ENCODE results near the gene SESTD1. TPM values are rescaled to one million over a fixed set of nuclear protein-coding genes. Genes with fewer than 3 reads are reported as not detected.

The SESTD1 gene
- total RNA-seq, 1 donor from 2014 or later = 19.4 TPM

GRCh38 chr2:179123272-179123662 is 141.4 kb downstream of the SESTD1 start:
- Histone ChIP-seq H3K4me2 (ENCODE audit: low read length) (no peak overlapping the region), H3K4me3 (ENCODE audit: insufficient read depth, low read depth, low read length) (no peak overlapping the region), H3K9me3 (ENCODE audit: insufficient read depth, low read depth, low read length) (no peaks in the 10 kb centered on the region), H3K79me2 (ENCODE audit: insufficient read depth, low read length) (no peaks in the 10 kb centered on the region), H3K9ac (ENCODE audit: low read length) (no peak overlapping the region), H2AFZ (ENCODE audit: low read depth, low read length) (no peak overlapping the region), H3K27ac (ENCODE audit: low read depth, low read length) (no peak overlapping the region), H3K27me3 (ENCODE audit: insufficient read depth, low read length) (no peaks in the 10 kb centered on the region), H3K4me1 (ENCODE audit: insufficient read depth, low read length) (no peaks in the 10 kb centered on the region), H4K20me1 (ENCODE audit: insufficient read depth, low read length) (no peaks in the 10 kb centered on the region), H3K36me3 (ENCODE audit: insufficient read depth, low read length) (no peaks in the 10 kb centered on the region)
- DNase-seq (ENCODE audit: low read depth) (no peak), FAIRE-seq (no peak)
- no peaks in the 10 kb centered on the region for H3K4me1 Mint-ChIP-seq (ENCODE audit: low read depth, unreplicated experiment)
- H3K27me3 Mint-ChIP-seq (ENCODE audit: low read depth, unreplicated experiment) = no peaks in the 10 kb centered on the region
- no peak overlapping the region for H3K4me3 Mint-ChIP-seq (ENCODE audit: unreplicated experiment)
- H3K9me3 Mint-ChIP-seq (ENCODE audit: unreplicated experiment) = no peaks in the 10 kb centered on the region
- no peak overlapping the region for H3K27ac Mint-ChIP-seq (ENCODE audit: unreplicated experiment)
- no peak for TF ChIP-seq EZH2 (IDR thresholded peaks at IDR 0.05; ENCODE audit: insufficient read depth, low read length)
- TF ChIP-seq CTCF (IDR thresholded peaks at IDR 0.05; ENCODE audit: insufficient read depth, low read depth, low read length) = no peak
- H3K36me3 Mint-ChIP-seq (ENCODE audit: low read depth, unreplicated experiment) = no peaks in the 10 kb centered on the region

GRCh38 chr2:179107737-179108136 is 156.9 kb downstream of the SESTD1 start:
- Mint-ChIP-seq H3K4me3 (ENCODE audit: unreplicated experiment) (no peak overlapping the region), H3K27me3 (ENCODE audit: low read depth, unreplicated experiment) (no peaks in the 10 kb centered on the region), H3K9me3 (ENCODE audit: unreplicated experiment) (no peaks in the 10 kb centered on the region), H3K4me1 (ENCODE audit: low read depth, unreplicated experiment) (peaks cover 25% of the 10 kb centered on the region), H3K27ac (ENCODE audit: unreplicated experiment) (peak overlapping the region; percentile 8), H3K36me3 (ENCODE audit: low read depth, unreplicated experiment) (peaks cover 3% of the 10 kb centered on the region)
- H3K79me2 ChIP-seq (ENCODE audit: insufficient read depth, low read length) = no peaks in the 10 kb centered on the region
- no peak overlapping the region for H2AFZ ChIP-seq (ENCODE audit: low read depth, low read length)
- no peak overlapping the region for H3K9ac ChIP-seq (ENCODE audit: low read length)
- no peaks in the 10 kb centered on the region for H3K9me3 ChIP-seq (ENCODE audit: insufficient read depth, low read depth, low read length)
- H3K4me1 ChIP-seq (ENCODE audit: insufficient read depth, low read length) = peaks cover 22% of the 10 kb centered on the region
- no peaks in the 10 kb centered on the region for H3K27me3 ChIP-seq (ENCODE audit: insufficient read depth, low read length)
- no peak for TF ChIP-seq CTCF (IDR thresholded peaks at IDR 0.05; ENCODE audit: insufficient read depth, low read depth, low read length)
- TF ChIP-seq EZH2 (IDR thresholded peaks at IDR 0.05; ENCODE audit: insufficient read depth, low read length) = no peak
- no peak overlapping the region for H3K27ac ChIP-seq (ENCODE audit: low read depth, low read length)
- FAIRE-seq = no peak
- peak; percentile 3 for DNase-seq (ENCODE audit: low read depth)
- H4K20me1 ChIP-seq (ENCODE audit: insufficient read depth, low read length) = no peaks in the 10 kb centered on the region
- H3K4me3 ChIP-seq (ENCODE audit: insufficient read depth, low read depth, low read length) = no peak overlapping the region
- H3K36me3 ChIP-seq (ENCODE audit: insufficient read depth, low read length) = peaks cover 9% of the 10 kb centered on the region
- H3K4me2 ChIP-seq (ENCODE audit: low read length) = peak overlapping the region; percentile 18

- Histone ChIP-seq H3K4me2 (ENCODE audit: low read length) (peak overlapping the region; percentile 61), H3K4me3 (ENCODE audit: insufficient read depth, low read depth, low read length) (no peak overlapping the region), H3K9me3 (ENCODE audit: insufficient read depth, low read depth, low read length) (no peaks in the 10 kb centered on the region), H2AFZ (ENCODE audit: low read depth, low read length) (no peak overlapping the region), H3K79me2 (ENCODE audit: insufficient read depth, low read length) (no peaks in the 10 kb centered on the region), H3K27me3 (ENCODE audit: insufficient read depth, low read length) (no peaks in the 10 kb centered on the region), H4K20me1 (ENCODE audit: insufficient read depth, low read length) (no peaks in the 10 kb centered on the region), H3K4me1 (ENCODE audit: insufficient read depth, low read length) (peaks cover 22% of the 10 kb centered on the region), H3K9ac (ENCODE audit: low read length) (peak overlapping the region; percentile 14), H3K27ac (ENCODE audit: low read depth, low read length) (peak overlapping the region; percentile 34), H3K36me3 (ENCODE audit: insufficient read depth, low read length) (peaks cover 5% of the 10 kb centered on the region)
- TF ChIP-seq CTCF (IDR thresholded peaks at IDR 0.05; ENCODE audit: insufficient read depth, low read depth, low read length) = no peak
- Mint-ChIP-seq H3K27me3 (ENCODE audit: low read depth, unreplicated experiment) (no peaks in the 10 kb centered on the region), H3K4me3 (ENCODE audit: unreplicated experiment) (no peak overlapping the region), H3K4me1 (ENCODE audit: low read depth, unreplicated experiment) (peaks cover 25% of the 10 kb centered on the region), H3K27ac (ENCODE audit: unreplicated experiment) (no peak overlapping the region), H3K36me3 (ENCODE audit: low read depth, unreplicated experiment) (no peaks in the 10 kb centered on the region), H3K9me3 (ENCODE audit: unreplicated experiment) (no peaks in the 10 kb centered on the region)
- FAIRE-seq = peak; percentile 99
- DNase-seq (ENCODE audit: low read depth) = peak; percentile 95
Measured at GRCh38 chr2:179106676-179107428, 157.8 kb downstream of the SESTD1 start.
